Stimulated activated naive CD8-positive, alpha-beta T cell treated with anti-CD3 and anti-CD28 coated beads, Interleukin-15, Interleukin-2, amounts not matched to agents 100 ng/mL and 50 ng/mL, for 24 hours (primary cell): ENCODE data around the gene TMEM141.

Source experiments
- H3K27ac Mint-ChIP-seq: one replicate; pipeline ENCODE4 v1.8.0; 2021; ENCODE audit warnings: mild to moderate bottlenecking, mixed read lengths
- H3K27me3 Mint-ChIP-seq: one replicate; pipeline ENCODE4 v1.8.0; 2021; ENCODE audit warnings: mixed read lengths
- H3K36me3 Mint-ChIP-seq: one replicate; pipeline ENCODE4 v1.8.0; 2021; ENCODE audit warnings: low read depth, mixed read lengths
- H3K4me1 Mint-ChIP-seq: one replicate; pipeline ENCODE4 v1.8.0; 2021; ENCODE audit warnings: low read depth, mixed read lengths
- H3K4me3 Mint-ChIP-seq: one replicate; pipeline ENCODE4 v1.8.0; 2021; ENCODE audit warnings: mild to moderate bottlenecking, mixed read lengths
- H3K9me3 Mint-ChIP-seq: one replicate; pipeline ENCODE4 v1.8.0; 2021; ENCODE audit warnings: mixed read lengths

The TMEM141 gene

GRCh38 chr9:136805207-136805740 is 14.1 kb downstream of the TMEM141 start:
- H3K9me3 Mint-ChIP-seq: no peaks in the 10 kb centered on the region
- peaks cover 17% of the 10 kb centered on the region for H3K27me3 Mint-ChIP-seq
- H3K4me1 Mint-ChIP-seq: peaks cover 38% of the 10 kb centered on the region
- H3K27ac Mint-ChIP-seq: no peak overlapping the region
- peaks cover 18% of the 10 kb centered on the region for H3K36me3 Mint-ChIP-seq
- peak overlapping the region; percentile 37 for H3K4me3 Mint-ChIP-seq

DNA sequence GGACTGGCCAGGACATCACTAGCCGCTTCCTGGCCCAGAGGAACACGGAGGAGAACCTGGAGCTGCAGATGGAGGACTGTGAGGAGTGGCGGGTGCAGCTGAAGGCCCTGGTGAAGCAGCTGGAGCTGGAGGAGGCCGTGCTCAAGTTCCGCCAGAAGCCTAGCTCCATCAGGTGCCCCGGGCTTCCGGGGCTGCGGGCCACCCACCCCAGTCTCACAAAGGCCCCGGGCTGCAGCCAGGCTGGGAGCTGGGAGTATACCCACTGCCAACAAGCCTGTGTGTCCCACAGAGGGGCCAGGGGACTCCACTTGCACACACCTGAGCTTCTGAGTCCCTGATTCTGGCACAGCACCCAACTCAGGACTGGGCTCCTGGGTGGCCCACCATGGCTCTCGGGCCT is 14.9 kb downstream of the TMEM141 start:
- no peak overlapping the region for H3K27ac Mint-ChIP-seq
- H3K9me3 Mint-ChIP-seq: no peaks in the 10 kb centered on the region
- H3K4me3 Mint-ChIP-seq: peak overlapping the region; percentile 85
- peaks cover 34% of the 10 kb centered on the region for H3K4me1 Mint-ChIP-seq
- peaks cover 21% of the 10 kb centered on the region for H3K36me3 Mint-ChIP-seq
- H3K27me3 Mint-ChIP-seq: peaks cover 9% of the 10 kb centered on the region

- peaks cover 28% of the 10 kb centered on the region for H3K36me3 Mint-ChIP-seq
- no peaks in the 10 kb centered on the region for H3K9me3 Mint-ChIP-seq
- H3K27ac Mint-ChIP-seq: peak overlapping the region; percentile 88
- H3K4me3 Mint-ChIP-seq: peak overlapping the region; percentile 85
- H3K27me3 Mint-ChIP-seq: peaks cover 6% of the 10 kb centered on the region
- peaks cover 35% of the 10 kb centered on the region for H3K4me1 Mint-ChIP-seq
These were observed 15.6 kb downstream of the TMEM141 start for GRCh38 chr9:136806631-136807201.

DNA sequence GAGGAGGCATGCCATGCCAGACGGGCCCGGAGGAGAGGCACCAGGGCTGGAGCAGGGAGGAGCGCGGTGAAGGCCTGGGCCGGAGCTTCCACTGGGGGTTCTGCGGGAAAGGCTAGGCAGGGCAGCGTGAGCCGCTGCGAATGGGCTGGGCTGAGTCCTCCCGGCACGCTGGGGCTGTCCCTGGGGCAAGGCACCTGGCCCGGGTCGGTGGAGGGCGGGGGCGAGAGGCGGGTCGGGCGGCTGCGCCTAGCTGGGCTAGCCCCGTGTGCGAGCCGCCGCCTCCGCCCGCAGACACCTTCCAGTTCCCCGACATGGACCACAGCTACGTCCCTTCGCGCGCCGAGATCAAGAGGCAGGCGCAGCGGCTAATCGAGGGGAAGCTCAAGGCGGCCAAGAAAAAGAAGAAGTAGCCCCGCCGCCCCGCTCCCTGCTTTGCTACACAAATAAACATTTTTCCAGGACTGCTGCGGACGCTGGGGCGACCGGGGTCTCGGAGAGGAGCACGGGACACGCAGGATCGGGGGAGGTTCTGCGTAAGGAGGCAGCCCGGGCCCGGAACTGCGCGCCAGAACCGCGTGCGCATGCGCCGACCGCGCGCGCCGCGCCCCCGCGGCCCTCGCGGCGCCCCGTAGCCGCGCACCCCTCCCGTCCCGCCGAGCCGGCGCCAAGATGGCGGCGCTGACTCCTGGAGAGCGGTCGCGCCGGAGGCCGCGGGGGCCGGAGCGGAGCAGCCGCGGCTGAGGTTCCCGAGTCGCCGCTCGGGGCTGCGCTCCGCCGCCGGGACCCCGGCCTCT is 16.3 kb downstream of the TMEM141 start, which contains the start of gene RABL6:
Gene RABL6, plus strand, starts transcription at position 668 of the 794 bp plus-strand sequence. CDS start 249 bp downstream, outside the sequence.
- Mint-ChIP-seq H3K4me1 (peaks cover 35% of the 10 kb centered on the region), H3K27ac (peak within 1 kb of the TSS; percentile 88), H3K27me3 (no peaks in the 10 kb centered on the region), H3K36me3 (peaks cover 32% of the 10 kb centered on the region), H3K4me3 (peak within 1 kb of the TSS; percentile 89), H3K9me3 (no peaks in the 10 kb centered on the region)

DNA sequence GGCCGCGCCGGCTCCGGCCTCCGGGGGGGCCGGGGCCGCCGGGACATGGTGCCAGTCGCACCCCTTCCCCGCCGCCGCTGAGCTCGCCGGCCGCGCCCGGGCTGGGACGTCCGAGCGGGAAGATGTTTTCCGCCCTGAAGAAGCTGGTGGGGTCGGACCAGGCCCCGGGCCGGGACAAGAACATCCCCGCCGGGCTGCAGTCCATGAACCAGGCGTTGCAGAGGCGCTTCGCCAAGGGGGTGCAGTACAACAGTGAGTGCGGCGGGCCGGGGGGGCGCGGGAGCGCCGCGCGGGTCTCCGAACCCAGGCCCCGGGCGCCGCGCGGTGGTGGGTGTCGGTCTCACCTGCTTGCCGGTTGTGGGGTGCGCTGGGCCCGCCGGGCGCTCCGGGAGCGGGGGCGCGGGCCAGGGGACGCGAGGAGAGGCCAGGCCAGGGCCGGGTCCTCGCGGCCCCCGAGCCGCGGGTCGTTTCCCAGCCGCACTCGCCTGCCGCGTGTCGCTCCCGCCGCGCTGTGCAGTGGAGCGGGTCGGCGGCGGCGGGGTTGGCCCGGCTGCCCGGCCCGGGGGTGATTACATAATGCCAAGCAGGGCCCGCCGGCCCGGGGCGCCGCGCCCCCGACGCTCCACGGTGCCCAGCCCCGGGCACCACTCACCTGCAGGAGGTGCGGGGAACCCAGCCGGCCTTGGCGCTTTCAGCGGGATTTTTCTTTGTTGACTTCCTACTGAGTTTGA is 17.1 kb downstream of the TMEM141 start:
- peak overlapping the region; percentile 76 for H3K27ac Mint-ChIP-seq
- H3K9me3 Mint-ChIP-seq: no peaks in the 10 kb centered on the region
- H3K27me3 Mint-ChIP-seq: no peaks in the 10 kb centered on the region
- H3K4me3 Mint-ChIP-seq: peak overlapping the region; percentile 89
- H3K4me1 Mint-ChIP-seq: peaks cover 42% of the 10 kb centered on the region
- H3K36me3 Mint-ChIP-seq: peaks cover 40% of the 10 kb centered on the region

DNA sequence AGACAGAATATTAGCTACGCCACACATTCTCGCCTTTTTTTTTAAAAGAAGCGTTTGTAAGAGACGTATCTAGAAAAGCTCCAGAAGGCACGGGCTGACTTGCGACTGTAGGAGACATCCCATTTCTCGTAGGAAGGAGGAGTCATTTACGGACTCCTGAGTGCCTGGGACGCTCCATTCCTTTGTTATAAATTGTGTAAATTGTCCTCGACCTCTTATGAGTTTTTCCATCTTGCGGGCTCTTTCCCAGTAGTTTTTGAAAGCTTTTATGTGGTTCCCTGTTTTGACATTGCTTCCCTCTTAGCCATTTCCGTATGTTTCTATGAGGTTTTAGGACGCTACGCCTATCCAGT is 17.6 kb downstream of the TMEM141 start:
- peak overlapping the region; percentile 76 for H3K27ac Mint-ChIP-seq
- H3K9me3 Mint-ChIP-seq: no peaks in the 10 kb centered on the region
- H3K27me3 Mint-ChIP-seq: no peaks in the 10 kb centered on the region
- peak overlapping the region; percentile 89 for H3K4me3 Mint-ChIP-seq
- H3K36me3 Mint-ChIP-seq: peaks cover 45% of the 10 kb centered on the region
- peaks cover 45% of the 10 kb centered on the region for H3K4me1 Mint-ChIP-seq

DNA sequence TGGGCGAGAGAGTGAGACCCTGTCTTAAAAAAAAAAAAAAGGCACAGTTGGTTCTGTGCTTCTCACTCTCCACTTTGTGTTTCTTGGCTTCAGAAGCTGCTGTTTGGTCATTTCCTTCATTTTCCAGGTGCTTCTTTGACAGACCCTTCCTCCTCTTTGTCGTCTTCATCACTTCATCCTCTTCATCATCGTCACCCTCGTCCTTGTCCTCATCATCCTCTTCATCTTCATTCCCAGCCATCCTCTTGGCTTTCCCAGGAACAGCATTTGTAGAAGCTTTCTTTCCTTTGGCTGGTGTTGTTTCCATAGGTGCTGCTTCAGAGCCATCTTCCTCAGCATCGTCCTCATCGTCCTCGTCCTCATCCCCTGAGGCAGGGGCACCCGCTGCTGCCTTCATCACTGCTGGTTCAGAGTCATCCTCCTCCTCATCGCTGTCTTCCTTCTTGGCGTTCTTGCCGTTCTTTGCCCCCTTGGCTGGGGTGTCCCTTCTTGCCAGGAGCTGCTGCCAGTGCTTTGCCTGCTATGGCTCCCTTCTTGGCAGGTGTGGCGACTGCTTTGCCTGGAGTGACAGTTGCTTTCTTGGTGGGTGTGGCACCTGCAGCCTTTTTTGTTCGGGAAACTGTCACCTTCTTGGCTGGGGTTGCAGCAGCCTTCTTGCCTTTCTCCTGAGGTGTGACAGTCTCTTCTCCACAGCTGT is 23.7 kb downstream of the TMEM141 start:
- peaks cover 55% of the 10 kb centered on the region for H3K36me3 Mint-ChIP-seq
- H3K27me3 Mint-ChIP-seq: no peaks in the 10 kb centered on the region
- H3K4me1 Mint-ChIP-seq: peaks cover 22% of the 10 kb centered on the region
- no peaks in the 10 kb centered on the region for H3K9me3 Mint-ChIP-seq
- no peak overlapping the region for H3K4me3 Mint-ChIP-seq
- H3K27ac Mint-ChIP-seq: no peak overlapping the region

GRCh38 chr9:136815422-136815782 is 24.3 kb downstream of the TMEM141 start:
- Mint-ChIP-seq H3K36me3 (peaks cover 52% of the 10 kb centered on the region), H3K27me3 (no peaks in the 10 kb centered on the region), H3K4me1 (peaks cover 18% of the 10 kb centered on the region), H3K27ac (no peak overlapping the region), H3K9me3 (no peaks in the 10 kb centered on the region), H3K4me3 (no peak overlapping the region)

DNA sequence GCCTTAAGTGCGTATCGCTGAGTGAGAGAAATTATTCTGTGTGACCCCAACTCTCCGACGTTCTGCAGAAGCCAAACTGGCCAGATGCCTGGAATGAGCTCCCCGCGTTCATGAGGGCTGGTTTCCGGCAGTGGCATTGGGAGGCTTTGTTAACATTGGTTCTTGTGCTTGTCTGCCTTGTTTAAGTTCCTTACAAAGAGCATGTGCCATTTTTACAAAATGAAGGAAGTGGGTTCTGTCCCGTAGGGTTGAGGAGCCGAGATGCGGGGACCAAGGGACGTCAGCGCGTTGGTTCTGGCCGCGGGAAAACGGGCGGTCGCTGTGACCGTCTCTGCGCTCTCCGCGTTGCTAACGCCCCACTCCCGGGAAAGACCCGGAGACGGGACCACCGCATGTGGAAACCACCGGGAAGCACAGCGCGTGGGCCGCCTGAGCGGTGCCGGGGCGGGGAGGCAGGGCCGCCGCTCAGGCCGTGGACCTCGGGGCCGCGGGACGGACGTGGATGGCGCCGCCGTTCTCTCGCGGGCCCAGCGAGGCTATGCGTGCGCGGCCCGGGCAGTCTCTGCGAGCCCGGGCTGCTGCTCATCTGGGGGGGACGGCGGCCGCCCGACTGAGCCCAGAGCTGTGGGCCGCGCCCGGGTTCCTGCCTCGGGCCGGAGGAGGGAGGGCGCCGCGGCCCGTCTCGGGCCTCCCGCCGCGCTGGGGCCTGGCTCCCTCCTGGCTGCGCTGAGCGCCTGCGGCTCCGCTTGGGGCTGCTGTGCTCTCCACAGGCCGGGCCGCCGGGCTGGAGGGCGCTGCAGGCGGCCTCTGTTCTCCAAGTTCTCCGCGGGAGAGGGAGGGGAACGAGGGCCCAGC is 30.1 kb downstream of the TMEM141 start:
- Mint-ChIP-seq H3K9me3 (no peaks in the 10 kb centered on the region), H3K4me3 (peak overlapping the region; percentile 13), H3K27ac (no peak overlapping the region), H3K36me3 (peaks cover 23% of the 10 kb centered on the region), H3K4me1 (peaks cover 6% of the 10 kb centered on the region), H3K27me3 (no peaks in the 10 kb centered on the region)

DNA sequence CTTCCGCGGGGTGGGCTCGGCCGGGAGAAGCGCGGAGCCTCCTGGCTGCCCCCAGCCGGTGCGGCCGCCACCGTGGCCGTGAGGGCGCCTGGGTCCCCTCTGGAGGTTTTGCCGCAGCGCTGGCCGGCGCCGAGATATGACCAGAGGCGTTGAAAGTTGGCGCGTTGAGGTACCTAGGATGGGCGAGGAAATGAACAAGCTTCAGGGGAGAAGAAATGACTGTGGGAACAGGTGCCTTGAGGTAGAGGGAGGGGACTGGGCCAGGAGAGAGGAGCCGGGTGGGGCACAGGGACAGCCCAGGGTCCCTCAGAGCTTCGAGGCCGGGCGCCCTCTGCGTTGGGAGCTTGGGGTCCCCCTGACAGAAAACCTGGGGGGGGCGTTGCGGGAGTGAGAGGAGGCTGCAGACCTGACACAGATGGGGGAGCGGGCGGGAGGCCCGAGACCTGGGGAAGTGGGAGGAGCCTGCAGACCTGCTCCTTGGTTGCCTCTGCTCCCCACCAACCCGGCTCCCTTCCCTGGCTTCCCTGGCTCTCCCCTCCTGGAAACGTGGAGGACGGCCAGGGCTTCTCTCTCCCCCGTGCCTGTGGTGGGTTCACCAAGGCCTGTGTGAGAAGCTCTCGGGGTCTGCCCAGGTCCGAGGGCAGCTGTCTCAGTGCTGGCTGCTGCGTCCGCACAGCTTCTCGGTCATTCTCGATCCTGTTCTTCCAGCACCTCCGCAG is 30.8 kb downstream of the TMEM141 start:
- peaks cover 19% of the 10 kb centered on the region for H3K36me3 Mint-ChIP-seq
- peaks cover 6% of the 10 kb centered on the region for H3K4me1 Mint-ChIP-seq
- H3K27me3 Mint-ChIP-seq: no peaks in the 10 kb centered on the region
- H3K27ac Mint-ChIP-seq: no peak overlapping the region
- H3K9me3 Mint-ChIP-seq: no peaks in the 10 kb centered on the region
- no peak overlapping the region for H3K4me3 Mint-ChIP-seq

GRCh38 chr9:136823136-136824046 is 32.2 kb downstream of the TMEM141 start:
- H3K36me3 Mint-ChIP-seq: peaks cover 14% of the 10 kb centered on the region
- H3K27ac Mint-ChIP-seq: no peak overlapping the region
- peaks cover 6% of the 10 kb centered on the region for H3K4me1 Mint-ChIP-seq
- H3K4me3 Mint-ChIP-seq: no peak overlapping the region
- no peaks in the 10 kb centered on the region for H3K9me3 Mint-ChIP-seq
- H3K27me3 Mint-ChIP-seq: no peaks in the 10 kb centered on the region

DNA sequence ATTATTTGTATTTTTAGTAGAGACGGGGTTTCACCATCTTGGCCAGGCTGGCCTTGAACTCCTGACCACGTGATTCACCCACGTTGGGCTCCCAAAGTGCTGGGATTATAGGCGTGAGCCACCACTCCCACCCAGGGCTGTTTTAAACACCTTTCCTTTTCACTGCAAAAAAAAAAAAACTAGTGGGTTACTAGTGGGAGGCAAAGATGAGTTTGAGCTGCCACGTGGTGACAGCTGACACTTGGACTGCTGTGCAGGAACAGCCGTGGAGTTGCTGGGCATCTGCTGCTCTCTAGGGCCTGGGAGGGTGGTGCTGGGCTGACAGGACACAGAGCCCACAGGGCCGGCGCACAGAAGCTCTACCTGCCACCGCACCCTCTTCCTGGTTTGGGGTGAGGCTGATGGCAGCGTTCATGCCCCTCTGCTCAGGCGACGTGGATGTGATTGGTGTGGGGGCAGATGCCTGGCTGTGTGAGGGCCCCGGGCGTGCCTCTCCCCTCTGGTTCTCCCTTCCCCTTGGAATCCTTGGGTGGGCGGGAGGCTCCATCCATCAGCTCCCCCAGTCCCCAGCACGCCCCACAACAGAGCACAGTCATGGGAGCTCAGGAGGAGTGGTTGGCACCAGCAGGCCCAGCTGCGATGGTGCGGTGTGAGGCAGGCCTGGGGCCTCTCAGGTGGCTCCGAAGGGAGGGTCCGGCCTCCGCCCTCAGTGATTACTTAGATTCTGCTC is 33.5 kb downstream of the TMEM141 start:
- H3K4me1 Mint-ChIP-seq: peaks cover 6% of the 10 kb centered on the region
- no peaks in the 10 kb centered on the region for H3K27me3 Mint-ChIP-seq
- no peak overlapping the region for H3K4me3 Mint-ChIP-seq
- H3K36me3 Mint-ChIP-seq: peaks cover 18% of the 10 kb centered on the region
- no peaks in the 10 kb centered on the region for H3K9me3 Mint-ChIP-seq
- no peak overlapping the region for H3K27ac Mint-ChIP-seq
